B cell (primary cell): ENCODE data around the gene ITGB1BP1. TPM values are rescaled to one million over a fixed set of nuclear protein-coding genes. Genes with fewer than 3 reads are reported as not detected.

ENCODE experiments used
- ATAC-seq: fragments of 200-7000 bp; cut with Tn5 transposase; one replicate; pipeline ENCODE4 v1.10.0; 2021; ENCODE audit warnings: low read depth, mild to moderate bottlenecking, moderate number of reproducible peaks, moderate library complexity
- CTCF ChIA-PET: fragments of 350-600 bp; sonication (Branson Sonifier 250); formaldehyde crosslinking; loops from one replicate; lab custom pipeline; 2021; ENCODE audit warnings: antibody characterized with exemption, inconsistent platforms; lab: Charles Lee
- POLR2A ChIA-PET: fragments of 350-600 bp; sonication (Branson Sonifier 250); formaldehyde crosslinking; loops from one replicate; lab custom pipeline; 2021; ENCODE audit warnings: antibody characterized with exemption; lab: Charles Lee
- DNase-seq: peaks from one replicate; pipeline ENCODE4 v3.0.0; 2013
- H2AFZ ChIP-seq: 2 replicates; pipeline ENCODE4 v1.6.1; 2012; ENCODE audit warnings: mild to moderate bottlenecking, low read depth, low read length; ENCODE audit not compliant: insufficient read depth, poor library complexity, severe bottlenecking
- H3K27ac ChIP-seq, 2 donors: 1 replicate in 1 of 2; 2 replicates in 1 of 2; pipeline ENCODE4 v1.5.1; 2012 to 2013; ENCODE audit warnings: low read length in 2 of 2, mild to moderate bottlenecking in 2 of 2, moderate library complexity in 1 of 2
- H3K27me3 ChIP-seq, 4 experiments: fragments of 200-600 bp in 1 of 4; sonication (generic) in 1 of 4; replicated peaks in 1 of 4; 1 replicate in 2 of 4; 2 replicates in 2 of 4; pipeline versions ENCODE4 v1.6.1 to v1.7.0; 2013 to 2016; ENCODE audit warnings: low read length in 3 of 4, mild to moderate bottlenecking in 2 of 4, mixed read lengths in 1 of 4, moderate library complexity in 1 of 4; ENCODE audit not compliant: insufficient read depth in 4 of 4, control insufficient read depth in 3 of 4; ENCODE audit errors: control extremely low read depth in 1 of 4
- H3K36me3 ChIP-seq, 2 experiments: replicated peaks in 1 of 2; 1 replicate in 1 of 2; 2 replicates in 1 of 2; pipeline versions ENCODE4 v1.6.1 to v1.7.1; 2013; ENCODE audit warnings: low read length in 1 of 2; ENCODE audit not compliant: insufficient read depth in 2 of 2, control insufficient read depth in 1 of 2; ENCODE audit errors: control extremely low read depth in 1 of 2, extremely low read depth in 1 of 2
- H3K4me1 ChIP-seq, 2 donors: fragments of 200-600 bp in 1 of 2; sonication (generic) in 1 of 2; 1 replicate in 1 of 2; 2 replicates in 1 of 2; pipeline versions ENCODE4 v1.5.1 to v1.6.1; 2013 to 2017; ENCODE audit warnings: low read length in 2 of 2; ENCODE audit not compliant: control insufficient read depth in 2 of 2, insufficient read depth in 2 of 2
- H3K4me2 ChIP-seq: replicated peaks from 2 replicates; pipeline ENCODE3; 2012; ENCODE audit warnings: mild to moderate bottlenecking, low read depth, low read length; ENCODE audit not compliant: poor library complexity, severe bottlenecking
- H3K4me3 ChIP-seq, 5 experiments: fragments of 200-600 bp in 1 of 5; sonication (generic) in 1 of 5; 1 replicate in 3 of 5; 2 replicates in 2 of 5; pipeline versions ENCODE4 v1.5.1 to v1.7.0; 2011 to 2016; ENCODE audit warnings: low read length in 4 of 5, mild to moderate bottlenecking in 4 of 5, low read depth in 2 of 5, control low read depth in 1 of 5, moderate library complexity in 1 of 5; ENCODE audit not compliant: insufficient read depth in 1 of 5; ENCODE audit errors: control extremely low read depth in 1 of 5, extremely low read depth in 1 of 5
- H3K79me2 ChIP-seq: fragments of 200-600 bp; sonication (generic); one replicate; pipeline ENCODE4 v1.6.0; 2016; ENCODE audit warnings: low read length; ENCODE audit not compliant: control insufficient read depth, insufficient read depth
- H3K9ac ChIP-seq: fragments of 200-600 bp; sonication (generic); 2 replicates; pipeline ENCODE4 v1.6.1; 2017; ENCODE audit warnings: mild to moderate bottlenecking, low read length, moderate library complexity
- H3K9me3 ChIP-seq, 3 donors: one replicate each; pipeline versions ENCODE4 v1.6.1 to v1.7.1; 2013; ENCODE audit warnings: low read length in 2 of 3; ENCODE audit not compliant: control insufficient read depth in 2 of 3, insufficient read depth in 1 of 3; ENCODE audit errors: control extremely low read depth in 1 of 3
- H4K20me1 ChIP-seq: 2 replicates; pipeline ENCODE4 v1.6.0; 2012; ENCODE audit warnings: mild to moderate bottlenecking, low read length; ENCODE audit not compliant: insufficient read depth, control insufficient read depth, poor library complexity, severe bottlenecking
- H3K27ac Mint-ChIP-seq: one replicate; pipeline ENCODE4 v1.8.0; 2021; ENCODE audit warnings: mixed read lengths
- H3K27me3 Mint-ChIP-seq: one replicate; pipeline ENCODE4 v1.8.0; 2021; ENCODE audit warnings: mixed read lengths
- H3K4me1 Mint-ChIP-seq: one replicate; pipeline ENCODE4 v1.8.0; 2021; ENCODE audit warnings: mixed read lengths
- H3K4me3 Mint-ChIP-seq: one replicate; pipeline ENCODE4 v1.8.0; 2021; ENCODE audit warnings: mixed read lengths
- H3K9me3 Mint-ChIP-seq: one replicate; pipeline ENCODE4 v1.8.0; 2022; ENCODE audit warnings: mixed read lengths; ENCODE audit not compliant: insufficient read depth
- CTCF ChIP-seq: fragments of 200-600 bp; IDR thresholded peaks from one replicate; pipeline ENCODE4 v1.8.0; 2022; ENCODE audit warnings: antibody characterized with exemption, mild to moderate bottlenecking
- EZH2 ChIP-seq: IDR thresholded peaks from 2 replicates; pipeline ENCODE4 v1.6.1; 2012; ENCODE audit warnings: borderline replicate concordance, low read depth, mild to moderate bottlenecking, moderate library complexity, low read length; ENCODE audit not compliant: insufficient read depth, poor library complexity, severe bottlenecking
- WGBS: methylation state at CpG from one replicate; pipeline ENCODE4 v1.1.5; 2013; ENCODE audit warnings: missing lambda C conversion rate; ENCODE audit not compliant: insufficient coverage; 5-methylcytosine and 5-hydroxymethylcytosine counted together
- intact Hi-C: fragments of 100-400 bp; cut with micrococcal nuclease; formaldehyde crosslinking; loops from one replicate; pipeline ENCODE4 v1.10.0; 2022
- polyA plus RNA-seq: library from polyadenylated mRNA; depleted of rRNA; stranded (reverse); fragments of >200 nt; gene quantifications from 2 replicates; pipeline ENCODE4 v1.2.3, GENCODE V29; 2012
- total RNA-seq, 2 donors: library from RNA; stranded (reverse); fragments of 120-200 nt in 1 of 2; gene quantifications; 1 replicate in 1 of 2; 2 replicates in 1 of 2; pipeline versions ENCODE4 v1.2.3 to v1.2.4, GENCODE V29; 2013 to 2022

Gene ITGB1BP1
- total and polyA plus RNA-seq, 2 donors (not counting 1 experiment from before 2014, with no cell fraction given) = 25.7 to 47.1 TPM

GRCh38 chr2:9417725-9418124, 5.6 kb downstream of the ITGB1BP1 start:
- no peak overlapping the region for H3K27ac ChIP-seq
- no peak overlapping the region for H2AFZ ChIP-seq
- Mint-ChIP-seq H3K4me3 (no peak overlapping the region), H3K4me1 (peaks cover 32% of the 10 kb centered on the region), H3K9me3 (no peaks in the 10 kb centered on the region), H3K27ac (no peak overlapping the region), H3K27me3 (no peaks in the 10 kb centered on the region)
- DNase-seq (no peak), ATAC-seq (no peak)
- H3K4me3 ChIP-seq = no peak overlapping the region
- H3K36me3 ChIP-seq = peaks cover 3 to 19% of the 10 kb centered on the region in 2 experiments
- peaks cover 85% of the 10 kb centered on the region for H3K79me2 ChIP-seq
- 89% methylated on average over 1 of the region's 3 CpGs for WGBS
- H3K4me2 ChIP-seq = no peak overlapping the region
- peaks cover 11 to 12% of the 10 kb centered on the region in 2 donors for H3K4me1 ChIP-seq
- intact Hi-C loops = no loop called here
- no peaks in the 10 kb centered on the region for H3K27me3 ChIP-seq
- ChIA-PET POLR2A (no interaction called here), CTCF (interaction anchor here (0.7 kb wide), 1 partner anchor 280 kb away, joined by 5 read pairs; no protein-coding TSS in a partner anchor)
- no peaks in the 10 kb centered on the region for H3K9me3 ChIP-seq
- TF ChIP-seq EZH2 = no peak
- TF ChIP-seq CTCF = no peak
- H3K9ac ChIP-seq = no peak overlapping the region
- H4K20me1 ChIP-seq = peaks cover 38% of the 10 kb centered on the region

- Histone ChIP-seq H3K4me1 (peaks cover 4% of the 10 kb centered on the region in 2 donors), H2AFZ (no peak overlapping the region), H3K9me3 (no peaks in the 10 kb centered on the region), H3K36me3 (peaks cover 3 to 21% of the 10 kb centered on the region in 2 experiments), H3K4me3 (no peak overlapping the region), H3K27ac (no peak overlapping the region), H4K20me1 (peaks cover 30% of the 10 kb centered on the region), H3K9ac (no peak overlapping the region), H3K27me3 (no peaks in the 10 kb centered on the region), H3K4me2 (no peak overlapping the region), H3K79me2 (peaks cover 77% of the 10 kb centered on the region)
- Mint-ChIP-seq H3K27ac (no peak overlapping the region), H3K9me3 (no peaks in the 10 kb centered on the region), H3K27me3 (no peaks in the 10 kb centered on the region), H3K4me3 (no peak overlapping the region), H3K4me1 (peaks cover 25% of the 10 kb centered on the region)
- ATAC-seq = no peak
- TF ChIP-seq EZH2 = no peak
- TF ChIP-seq CTCF = no peak
- ChIA-PET CTCF (no interaction called here), POLR2A (no interaction called here)
- intact Hi-C loops = no loop called here
- 96% methylated on average over 6 of the region's 7 CpGs for WGBS
- no peak for DNase-seq
Observed at GRCh38 chr2:9416962-9417316, 6.4 kb downstream of the ITGB1BP1 start.
